Measurements from ENCODE around the gene CPEB3.

- TF ChIP-seq CTCF (IDR thresholded peaks at IDR 0.05), result no peak
- no peak for TF ChIP-seq POLR2AphosphoS5 (IDR thresholded peaks at IDR 0.05; ENCODE audit: insufficient read depth in 1 of 2, low read depth in 1 of 2)
Measured at GRCh38 chr10:92278996-92279696, 11.7 kb downstream of the CPEB3 start.

Measured in vagina (tissue), 2 donors.